Measurements from ENCODE around the gene CASZ1.

DNA sequence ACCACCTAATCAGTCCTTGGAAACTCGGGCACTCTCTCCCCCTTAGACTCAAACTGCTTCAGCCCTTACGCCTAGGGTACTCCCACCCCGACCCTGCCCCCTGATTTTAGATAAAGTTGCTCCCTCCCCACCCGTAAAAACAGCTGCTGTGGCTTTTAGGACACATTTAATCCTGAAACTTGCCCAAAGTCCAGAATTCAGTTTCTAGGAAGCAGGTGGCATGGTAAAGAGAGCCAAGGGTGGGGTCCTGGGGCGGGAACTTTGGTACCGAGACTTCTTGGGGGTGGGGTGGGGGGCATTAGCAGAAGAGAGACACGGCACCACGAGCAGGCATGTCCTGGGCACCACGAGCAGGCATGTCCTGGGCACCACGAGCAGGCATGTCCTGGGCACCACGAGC, 52.4 kb downstream of the CASZ1 start:
- TF ChIP-seq, protein P1, sequence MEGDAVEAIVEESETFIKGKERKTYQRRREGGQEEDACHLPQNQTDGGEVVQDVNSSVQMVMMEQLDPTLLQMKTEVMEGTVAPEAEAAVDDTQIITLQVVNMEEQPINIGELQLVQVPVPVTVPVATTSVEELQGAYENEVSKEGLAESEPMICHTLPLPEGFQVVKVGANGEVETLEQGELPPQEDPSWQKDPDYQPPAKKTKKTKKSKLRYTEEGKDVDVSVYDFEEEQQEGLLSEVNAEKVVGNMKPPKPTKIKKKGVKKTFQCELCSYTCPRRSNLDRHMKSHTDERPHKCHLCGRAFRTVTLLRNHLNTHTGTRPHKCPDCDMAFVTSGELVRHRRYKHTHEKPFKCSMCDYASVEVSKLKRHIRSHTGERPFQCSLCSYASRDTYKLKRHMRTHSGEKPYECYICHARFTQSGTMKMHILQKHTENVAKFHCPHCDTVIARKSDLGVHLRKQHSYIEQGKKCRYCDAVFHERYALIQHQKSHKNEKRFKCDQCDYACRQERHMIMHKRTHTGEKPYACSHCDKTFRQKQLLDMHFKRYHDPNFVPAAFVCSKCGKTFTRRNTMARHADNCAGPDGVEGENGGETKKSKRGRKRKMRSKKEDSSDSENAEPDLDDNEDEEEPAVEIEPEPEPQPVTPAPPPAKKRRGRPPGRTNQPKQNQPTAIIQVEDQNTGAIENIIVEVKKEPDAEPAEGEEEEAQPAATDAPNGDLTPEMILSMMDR (IDR thresholded peaks at IDR 0.05), result no peak
- TF ChIP-seq ZFX (IDR thresholded peaks at IDR 0.05; ENCODE audit: borderline replicate concordance), result no peak
